MCF 10A (cell line): ENCODE data around the gene POLR1E. TPM values are rescaled to one million over a fixed set of nuclear protein-coding genes. Genes with fewer than 3 reads are reported as not detected.

Experiments used
- BruUV-seq: library from RNA; stranded (reverse); fragments of 400-500 nt; replicated peaks from 2 replicates; lab custom pipeline; 2021; lab: Mats Ljungman, UMichigan
- CTCF ChIA-PET: fragments of 300-600 bp; sonication (Branson Sonifier 250); formaldehyde crosslinking; extraction: SDS; loops from one replicate; lab custom pipeline; 2021; ENCODE audit warnings: antibody characterized with exemption, inconsistent platforms; lab: Yijun Ruan, JAX
- POLR2A ChIA-PET: fragments of 300-600, 350-650 bp; sonication (Branson Sonifier 250); formaldehyde crosslinking; extraction: SDS; loops from one replicate; lab custom pipeline; 2020; ENCODE audit warnings: antibody characterized with exemption, inconsistent platforms; lab: Yijun Ruan, JAX
- DNase-seq: peaks from one replicate; pipeline ENCODE4 v3.0.0-alpha.2; 2018; ENCODE audit not compliant: unreplicated experiment
- H3K27ac Mint-ChIP-seq: one replicate; pipeline ENCODE4 v1.8.0; 2022; ENCODE audit warnings: mild to moderate bottlenecking, low read depth, mixed read lengths; ENCODE audit not compliant: unreplicated experiment
- H3K27me3 Mint-ChIP-seq: one replicate; pipeline ENCODE4 v1.8.0; 2022; ENCODE audit warnings: mixed read lengths; ENCODE audit not compliant: insufficient read depth, unreplicated experiment
- H3K36me3 Mint-ChIP-seq: one replicate; pipeline ENCODE4 v1.8.0; 2022; ENCODE audit warnings: mild to moderate bottlenecking, moderate library complexity, mixed read lengths; ENCODE audit not compliant: insufficient read depth, unreplicated experiment
- H3K4me1 Mint-ChIP-seq: one replicate; pipeline ENCODE4 v1.8.0; 2022; ENCODE audit warnings: mixed read lengths; ENCODE audit not compliant: insufficient read depth, unreplicated experiment
- H3K4me3 Mint-ChIP-seq: one replicate; pipeline ENCODE4 v1.8.0; 2022; ENCODE audit warnings: mild to moderate bottlenecking, moderate library complexity, mixed read lengths; ENCODE audit not compliant: unreplicated experiment
- H3K9me3 Mint-ChIP-seq: one replicate; pipeline ENCODE4 v1.8.0; 2022; ENCODE audit warnings: mixed read lengths; ENCODE audit not compliant: unreplicated experiment
- intact Hi-C: fragments of 100-400 bp; cut with micrococcal nuclease; formaldehyde crosslinking; loops from 2 replicates; pipeline ENCODE4 v1.14.1; 2022
- total RNA-seq: library from RNA; stranded (reverse); gene quantifications from 2 replicates; pipeline ENCODE4 v1.2.3, GENCODE V29; 2022
- TF ChIP-seq, protein P1 (sequence below): fragments of 200-600 bp; IDR thresholded peaks from one replicate; pipeline ENCODE4 v1.8.0; 2022; ENCODE audit warnings: antibody characterized with exemption, mild to moderate bottlenecking; ENCODE audit not compliant: unreplicated experiment

POLR1E gene
- total RNA-seq, 1 experiment from 2014 or later: 50.3 TPM

DNA sequence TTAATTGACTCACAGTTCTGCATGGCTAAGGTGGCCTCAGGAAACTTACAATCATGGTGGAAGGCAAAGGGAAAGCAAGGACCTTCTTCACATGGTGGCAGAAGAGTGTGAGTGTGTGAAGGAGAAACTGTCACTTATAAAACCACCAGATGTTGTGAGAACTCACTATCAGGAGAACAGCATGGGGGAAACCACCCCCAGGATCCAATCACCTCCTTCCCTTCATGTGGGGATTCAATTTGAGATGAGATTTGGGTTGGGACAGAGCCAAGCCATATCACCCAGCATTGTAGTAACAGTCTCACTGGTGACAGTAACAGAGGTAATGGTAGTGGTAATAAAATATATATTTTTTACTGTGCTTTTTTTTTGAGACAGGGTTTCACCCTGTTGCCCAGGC, 38.6 kb upstream of the POLR1E start:
- intact Hi-C loops: no loop called here
- BruUV-seq: no TSS peak
- Mint-ChIP-seq H3K4me1 (no peaks in the 10 kb centered on the region), H3K4me3 (no peak overlapping the region), H3K9me3 (no peaks in the 10 kb centered on the region), H3K27me3 (no peaks in the 10 kb centered on the region), H3K36me3 (peaks cover 56% of the 10 kb centered on the region), H3K27ac (no peak overlapping the region)
- DNase-seq: no peak
- POLR2A ChIA-PET: interaction anchor here (1.0 to 1.4 kb wide), 2 partner anchors 12 to 18 kb away, joined by 4 to 10 read pairs; partner anchors contain the start of gene ZBTB5
- TF ChIP-seq, protein P1, sequence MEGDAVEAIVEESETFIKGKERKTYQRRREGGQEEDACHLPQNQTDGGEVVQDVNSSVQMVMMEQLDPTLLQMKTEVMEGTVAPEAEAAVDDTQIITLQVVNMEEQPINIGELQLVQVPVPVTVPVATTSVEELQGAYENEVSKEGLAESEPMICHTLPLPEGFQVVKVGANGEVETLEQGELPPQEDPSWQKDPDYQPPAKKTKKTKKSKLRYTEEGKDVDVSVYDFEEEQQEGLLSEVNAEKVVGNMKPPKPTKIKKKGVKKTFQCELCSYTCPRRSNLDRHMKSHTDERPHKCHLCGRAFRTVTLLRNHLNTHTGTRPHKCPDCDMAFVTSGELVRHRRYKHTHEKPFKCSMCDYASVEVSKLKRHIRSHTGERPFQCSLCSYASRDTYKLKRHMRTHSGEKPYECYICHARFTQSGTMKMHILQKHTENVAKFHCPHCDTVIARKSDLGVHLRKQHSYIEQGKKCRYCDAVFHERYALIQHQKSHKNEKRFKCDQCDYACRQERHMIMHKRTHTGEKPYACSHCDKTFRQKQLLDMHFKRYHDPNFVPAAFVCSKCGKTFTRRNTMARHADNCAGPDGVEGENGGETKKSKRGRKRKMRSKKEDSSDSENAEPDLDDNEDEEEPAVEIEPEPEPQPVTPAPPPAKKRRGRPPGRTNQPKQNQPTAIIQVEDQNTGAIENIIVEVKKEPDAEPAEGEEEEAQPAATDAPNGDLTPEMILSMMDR: no peak
- CTCF ChIA-PET: no interaction called here

DNA sequence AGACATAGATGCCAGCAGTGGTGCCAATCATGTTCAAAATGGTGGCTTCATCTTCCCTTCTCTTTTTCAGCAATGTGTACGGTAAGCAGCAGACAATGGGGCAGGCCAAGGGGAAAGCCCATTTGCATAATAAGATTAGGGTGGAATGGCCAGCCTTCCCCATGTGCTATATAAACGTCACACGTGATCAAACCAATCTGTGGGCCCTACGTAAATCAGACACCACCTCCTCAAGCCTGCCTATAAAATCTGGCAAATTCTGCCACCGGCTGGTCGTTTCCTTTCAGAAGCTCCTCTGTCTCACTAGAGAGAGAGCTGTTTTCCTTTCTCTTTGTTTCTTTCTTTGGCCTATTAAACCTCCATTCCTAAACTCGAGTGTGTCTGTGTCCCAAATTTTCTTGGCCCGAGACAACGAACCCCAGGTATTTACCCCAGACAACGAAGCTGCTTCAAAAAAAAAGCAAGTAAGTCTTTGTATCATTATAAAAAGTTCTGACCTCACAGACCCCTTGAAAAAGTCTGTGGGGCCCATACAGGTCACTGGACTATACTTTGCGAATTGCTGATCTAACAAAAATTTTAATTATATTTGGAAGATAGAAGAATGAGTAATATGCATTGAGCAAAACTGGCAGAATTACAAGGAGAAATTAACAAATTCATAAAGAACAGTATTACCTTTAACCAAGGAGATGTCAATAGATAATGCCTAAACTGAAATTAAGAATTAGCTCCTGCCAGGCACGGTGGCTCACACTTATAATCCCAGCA, 35.7 kb upstream of the POLR1E start:
- TF ChIP-seq, protein P1: no peak
- no peak overlapping the region for H3K4me3 Mint-ChIP-seq
- peaks cover 44% of the 10 kb centered on the region for H3K36me3 Mint-ChIP-seq
- no TSS peak for BruUV-seq
- peaks cover 19% of the 10 kb centered on the region for H3K4me1 Mint-ChIP-seq
- H3K27me3 Mint-ChIP-seq: no peaks in the 10 kb centered on the region
- intact Hi-C loops: no loop called here
- POLR2A ChIA-PET: interaction anchor here (1.4 to 5.8 kb wide), 2 partner anchors 14 to 16 kb away, joined by 4 to 55 read pairs; partner anchors contain the start of gene ZBTB5
- CTCF ChIA-PET: interaction anchor here (0.9 kb wide), 1 partner anchor 34 kb away, joined by 5 read pairs; no protein-coding TSS in a partner anchor
- no peaks in the 10 kb centered on the region for H3K9me3 Mint-ChIP-seq
- DNase-seq: no peak
- H3K27ac Mint-ChIP-seq: no peak overlapping the region

DNA sequence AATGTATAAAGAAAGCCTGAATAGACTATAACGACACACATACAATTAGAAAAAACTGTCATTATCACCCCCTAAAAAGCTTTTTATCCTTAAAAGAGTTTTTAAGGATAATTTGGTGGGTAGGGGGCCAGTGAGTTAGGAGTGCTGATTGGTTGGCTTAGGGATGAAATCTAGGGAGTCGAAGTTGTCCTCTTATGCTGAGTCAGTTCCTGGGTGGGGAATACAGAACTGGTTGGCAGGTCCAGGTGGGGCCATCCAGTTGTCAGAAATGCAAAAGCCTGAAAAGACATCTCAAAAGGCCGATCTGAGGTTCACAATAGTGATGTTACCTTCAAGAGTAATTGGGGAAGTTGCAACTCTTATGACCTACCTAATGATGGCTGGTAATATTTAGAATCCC, 34.1 kb upstream of the POLR1E start:
- CTCF ChIA-PET: interaction anchor here (1.6 kb wide), 1 partner anchor 12 kb away, joined by 6 read pairs; no protein-coding TSS in a partner anchor
- POLR2A ChIA-PET: interaction anchor here (0.9 to 5.8 kb wide), 3 partner anchors 10 to 22 kb away, joined by 3 to 55 read pairs (median 4); partner anchors contain the start of gene ZBTB5
- no TSS peak for BruUV-seq
- Mint-ChIP-seq H3K4me3 (no peak overlapping the region), H3K36me3 (peaks cover 34% of the 10 kb centered on the region), H3K27me3 (no peaks in the 10 kb centered on the region), H3K9me3 (no peaks in the 10 kb centered on the region), H3K27ac (no peak overlapping the region), H3K4me1 (peaks cover 27% of the 10 kb centered on the region)
- TF ChIP-seq, protein P1: no peak
- intact Hi-C loops: no loop called here
- no peak for DNase-seq

DNA sequence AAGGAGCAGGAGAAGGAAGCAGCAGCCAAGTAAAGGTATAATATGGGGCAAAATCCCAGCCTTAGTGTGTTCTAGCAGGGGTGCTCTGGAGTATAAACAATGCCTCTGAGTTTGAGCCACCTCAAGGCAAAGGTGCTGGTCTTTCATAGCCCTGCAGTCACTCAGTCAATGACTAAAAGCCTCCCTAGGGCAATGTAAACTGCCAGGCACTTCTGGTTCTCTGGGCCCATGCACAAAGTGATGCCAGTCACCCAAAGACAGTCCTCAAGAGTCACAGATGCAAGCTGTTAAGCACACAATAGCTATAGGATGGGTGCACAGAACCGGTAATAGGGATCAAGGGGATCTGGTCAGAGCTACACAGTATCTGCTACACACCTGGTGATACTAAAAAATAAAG, 33.1 kb upstream of the POLR1E start:
- peaks cover 31% of the 10 kb centered on the region for H3K36me3 Mint-ChIP-seq
- H3K9me3 Mint-ChIP-seq: no peaks in the 10 kb centered on the region
- no peaks in the 10 kb centered on the region for H3K27me3 Mint-ChIP-seq
- CTCF ChIA-PET: interaction anchor here (1.6 kb wide), 1 partner anchor 11 kb away, joined by 6 read pairs; no protein-coding TSS in a partner anchor
- BruUV-seq: no TSS peak
- no peak overlapping the region for H3K4me3 Mint-ChIP-seq
- intact Hi-C loops: no loop called here
- H3K27ac Mint-ChIP-seq: no peak overlapping the region
- H3K4me1 Mint-ChIP-seq: peaks cover 32% of the 10 kb centered on the region
- TF ChIP-seq, protein P1: no peak
- POLR2A ChIA-PET: interaction anchor here (0.8 to 5.8 kb wide), 2 partner anchors 12 to 28 kb away, joined by 4 to 55 read pairs; partner anchors contain the start of gene ZBTB5
- DNase-seq: no peak
